K562 (cell line): Measurements from ENCODE around the gene OVOL2. TPM values are rescaled to one million over a fixed set of nuclear protein-coding genes. Genes with fewer than 3 reads are reported as not detected.

Experiments
- ATAC-seq: fragments of 200-7000 bp; cut with Tn5 transposase; 3 replicates; pipeline ENCODE4 v1.9.1; 2020; ENCODE audit warnings: moderate library complexity
- BruUV-seq: library from RNA; stranded (reverse); fragments of 400-500 nt; replicated peaks from 2 replicates; lab custom pipeline; 2021; lab: Mats Ljungman, UMichigan
- CTCF ChIA-PET: fragments of 300-600 bp; formaldehyde crosslinking; extraction: SDS; loops from one replicate; lab custom pipeline; 2021; ENCODE audit warnings: low intra/inter-chr PET ratio; lab: Yijun Ruan, JAX
- POLR2A ChIA-PET: fragments of 300-600, 350-650 bp; sonication (Branson Sonifier 250); formaldehyde crosslinking; extraction: SDS; loops from one replicate; lab custom pipeline; 2021; ENCODE audit warnings: antibody characterized with exemption, inconsistent platforms; lab: Yijun Ruan, JAX
- DNase-seq, 4 experiments: peaks; one replicate each; pipeline versions ENCODE4 v3.0.0 to v3.0.0-alpha.2; 2011 to 2018; ENCODE audit warnings: low spot score in 3 of 4, mixed read lengths in 3 of 4; ENCODE audit errors: extremely low read depth in 1 of 4
- FAIRE-seq: peaks from 2 replicates; lab custom pipeline; 2011; peaks lifted over from hg19 to GRCh38; lab: Jason Lieb, UNC
- H2AFZ ChIP-seq: 2 replicates; pipeline ENCODE4 v1.6.0; 2011; ENCODE audit warnings: low read depth, low read length, control low read depth, inconsistent platforms
- H3K27ac ChIP-seq: fragments of 200-600 bp; 3 replicates; pipeline ENCODE4 v1.8.0; 2011; ENCODE audit warnings: low read depth, mild to moderate bottlenecking, control low read depth, inconsistent platforms, low read length, moderate library complexity, mixed read lengths; ENCODE audit errors: extremely low read depth
- H3K27me3 ChIP-seq, 2 experiments: fragments of 300-600 bp in 1 of 2; 2 replicates in 1 of 2; 3 replicates in 1 of 2; pipeline versions ENCODE4 v1.6.0 to v1.8.0; 2011; ENCODE audit warnings: inconsistent platforms in 2 of 2, low read length in 2 of 2, mild to moderate bottlenecking in 1 of 2, mixed read lengths in 1 of 2, moderate library complexity in 1 of 2; ENCODE audit not compliant: control insufficient read depth in 2 of 2, insufficient read depth in 2 of 2
- H3K36me3 ChIP-seq: fragments of 300-600 bp; 3 replicates; pipeline ENCODE4 v1.8.0; 2011; ENCODE audit warnings: mild to moderate bottlenecking, low read length, inconsistent platforms; ENCODE audit not compliant: control insufficient read depth, insufficient read depth
- H3K4me1 ChIP-seq, 2 experiments: fragments of 200-600 bp in 1 of 2; replicated peaks in 1 of 2; 2 replicates in 1 of 2; 3 replicates in 1 of 2; pipeline versions ENCODE4 v1.5.1 to v1.8.0; 2011; ENCODE audit warnings: inconsistent platforms in 2 of 2, low read length in 2 of 2, mild to moderate bottlenecking in 1 of 2, mixed read lengths in 1 of 2, moderate library complexity in 1 of 2; ENCODE audit not compliant: control insufficient read depth in 2 of 2, insufficient read depth in 2 of 2
- H3K4me2 ChIP-seq: 2 replicates; pipeline ENCODE4 v1.6.1; 2011; ENCODE audit warnings: low read length, control low read depth, inconsistent platforms, mixed read lengths; ENCODE audit not compliant: insufficient read depth
- H3K4me3 ChIP-seq: fragments of 200-600 bp; sonication (generic), shearing (Covaris generic); 2 replicates; pipeline ENCODE4 v1.5.1; 2016; ENCODE audit warnings: control low read depth, inconsistent platforms
- H3K79me2 ChIP-seq: fragments of 200-600 bp; 3 replicates; pipeline ENCODE4 v1.8.0; 2011; ENCODE audit warnings: low read length, inconsistent platforms; ENCODE audit not compliant: control insufficient read depth, insufficient read depth
- H3K9ac ChIP-seq, 2 experiments: 2 replicates each; pipeline versions ENCODE4 v1.6.0 to v1.6.1; 2011; ENCODE audit warnings: low read depth in 2 of 2, low read length in 2 of 2, control low read depth in 1 of 2, inconsistent platforms in 1 of 2, mild to moderate bottlenecking in 1 of 2, mixed read lengths in 1 of 2; ENCODE audit not compliant: insufficient read depth in 1 of 2
- H3K9me1 ChIP-seq: one replicate; pipeline ENCODE4 v1.6.0; 2011; ENCODE audit warnings: inconsistent platforms, mild to moderate bottlenecking, low read length, moderate library complexity; ENCODE audit not compliant: control insufficient read depth, insufficient read depth
- H3K9me3 ChIP-seq: replicated peaks from 2 replicates; pipeline ENCODE4 v1.5.1; 2011; ENCODE audit warnings: low read depth, low read length, inconsistent platforms; ENCODE audit not compliant: control insufficient read depth, insufficient read depth
- H4K20me1 ChIP-seq: replicated peaks from 2 replicates; pipeline ENCODE4 v1.6.1; 2011; ENCODE audit warnings: low read length, inconsistent platforms, mixed read lengths; ENCODE audit not compliant: control insufficient read depth, insufficient read depth
- ADNP ChIP-seq: fragments of 200-800 bp; sonication (Bioruptor generic); IDR thresholded peaks from 2 replicates; pipeline ENCODE4 v1.6.1; 2016; ENCODE audit warnings: missing genetic modification characterization, missing compliant biosample characterization
- BCL6 ChIP-seq: fragments of 250-450 bp; sonication (Bioruptor Pico); IDR thresholded peaks from 2 replicates; pipeline ENCODE4 v1.4.0; 2020
- DMBX1 ChIP-seq: fragments of 250-450 bp; sonication (Bioruptor Pico); IDR thresholded peaks from 2 replicates; pipeline ENCODE4 v1.8.0; 2022; ENCODE audit warnings: inconsistent platforms, mild to moderate bottlenecking, moderate library complexity, borderline replicate concordance
- ETV6 ChIP-seq, 3 experiments: fragments of 150-350 bp in 1 of 3; sonication (generic) in 1 of 3; formaldehyde crosslinking in 1 of 3; IDR thresholded peaks; 2 replicates each; pipeline versions ENCODE4 v1.6.1 to v1.8.0; 2014 to 2022; ENCODE audit warnings: borderline replicate concordance in 2 of 3, low read depth in 2 of 3, antibody characterized with exemption in 1 of 3, low read length in 1 of 3, mild to moderate bottlenecking in 1 of 3, missing genetic modification reagents in 1 of 3
- MEF2A ChIP-seq: IDR thresholded peaks from 2 replicates; pipeline ENCODE4 v1.6.1; 2011; ENCODE audit warnings: low read depth, mild to moderate bottlenecking, low read length, moderate library complexity; ENCODE audit not compliant: control insufficient read depth
- RAD21 ChIP-seq, 2 experiments: fragments of 250-450 bp in 1 of 2; fragments of 450-650 bp in 1 of 2; sonication (Bioruptor Pico) in 1 of 2; formaldehyde crosslinking in 1 of 2; IDR thresholded peaks in 1 of 2; conservative IDR thresholded peaks in 1 of 2; 2 replicates each; pipeline versions ENCODE4 v1.4.0 to v1.8.0; 2020 to 2022; ENCODE audit warnings: mild to moderate bottlenecking in 2 of 2, moderate library complexity in 1 of 2
- RHOXF2B ChIP-seq: fragments of 250-450 bp; sonication (Bioruptor Pico); conservative IDR thresholded peaks from 2 replicates; pipeline ENCODE4 v1.5.1; 2021
- SRSF1 ChIP-seq: fragments of 200-400 bp; formaldehyde crosslinking; IDR thresholded peaks from 2 replicates; pipeline ENCODE4 v1.6.1; 2017; ENCODE audit warnings: mild to moderate bottlenecking, low read depth, low read length, moderate library complexity
- TAF15 ChIP-seq: fragments of 200-400 bp; formaldehyde crosslinking; IDR thresholded peaks from 2 replicates; pipeline ENCODE4 v1.6.1; 2017; ENCODE audit warnings: mild to moderate bottlenecking, low read depth, low read length, moderate library complexity
- TAF7 ChIP-seq: fragments of 450-650 bp; IDR thresholded peaks from 2 replicates; pipeline ENCODE4 v1.6.1; 2016; ENCODE audit warnings: missing genetic modification characterization, missing compliant biosample characterization
- TEAD1 ChIP-seq, 2 experiments: fragments of 450-650 bp in 1 of 2; sonication (generic) in 1 of 2; formaldehyde crosslinking; IDR thresholded peaks; 2 replicates each; pipeline versions ENCODE4 v1.4.0 to v1.8.0; 2020 to 2022; ENCODE audit warnings: mild to moderate bottlenecking in 2 of 2, missing genetic modification reagents in 1 of 2
- ZFP30 ChIP-seq: fragments of 250-450 bp; sonication (Bioruptor Pico); IDR thresholded peaks from 2 replicates; pipeline ENCODE4 v1.8.0; 2022; ENCODE audit warnings: moderate library complexity, mild to moderate bottlenecking, inconsistent platforms, borderline replicate concordance
- ZNF134 ChIP-seq: fragments of 250-450 bp; sonication (Bioruptor Pico); conservative IDR thresholded peaks from 2 replicates; pipeline ENCODE4 v1.4.0; 2020
- ZNF583 ChIP-seq: fragments of 250-450 bp; sonication (Bioruptor Pico); IDR thresholded peaks from 2 replicates; pipeline ENCODE4 v1.4.0; 2020
- ZNF707 ChIP-seq: fragments of 250-450 bp; sonication (Bioruptor Pico); conservative IDR thresholded peaks from 2 replicates; pipeline ENCODE4 v1.8.0; 2022; ENCODE audit warnings: inconsistent platforms, mild to moderate bottlenecking, moderate library complexity
- WGBS: fragments of 100-300 bp; shearing (Covaris generic); methylation state at CpG from one replicate; pipeline ENCODE4 v1.1.6; 2016; ENCODE audit warnings: low coverage, mixed read lengths; ENCODE audit not compliant: insufficient coverage; ENCODE audit errors: missing lambda C conversion rate; 5-methylcytosine and 5-hydroxymethylcytosine counted together
- in situ Hi-C: fragments of 300-500 bp; cut with MboI; formaldehyde crosslinking; loops from 4 replicates; pipeline ENCODE4 v1.15.0; 2018; ENCODE audit warnings: inconsistent platforms, mixed read lengths
- intact Hi-C: fragments of 100-400 bp; cut with micrococcal nuclease; formaldehyde crosslinking; loops from 2 replicates; pipeline ENCODE4 v1.14.2; 2022
- polyA plus RNA-seq, 8 experiments: library from polyadenylated mRNA; depleted of rRNA in 4 of 8; stranded (reverse) in 5 of 8; unstranded in 3 of 8; fragments of >200 nt; fragmentation: Nextera tagmentation in 2 of 8; fragmentation: Illumina TruSeq in 1 of 8; extraction: Ambion mirVana in 2 of 8; extraction: Trizol in 1 of 8; gene quantifications; 2 replicates each; pipeline versions ENCODE4 v1.2.1 to v1.2.3, GENCODE V29; 2011 to 2014; ENCODE audit warnings: inconsistent platforms in 1 of 8, missing spikeins in 1 of 8
- total RNA-seq, 7 experiments: library from RNA; depleted of rRNA in 6 of 7; stranded (reverse); fragments of >200 nt in 6 of 7; fragmentation: Illumina TruSeq in 2 of 7; extraction: Trizol in 2 of 7; gene quantifications; 2 replicates each; pipeline versions ENCODE4 v1.2.1 to v1.2.3, GENCODE V29; 2011 to 2021; ENCODE audit warnings: low replicate concordance in 1 of 7
- TF ChIP-seq, protein P1 (sequence below): fragments of 450-650 bp; IDR thresholded peaks from 2 replicates; pipeline ENCODE4 v1.6.1; 2016; ENCODE audit warnings: mild to moderate bottlenecking
- TF ChIP-seq, protein P2 (sequence below): fragments of 250-450 bp; sonication (Bioruptor Pico); IDR thresholded peaks from 2 replicates; pipeline ENCODE4 v1.5.0; 2022; ENCODE audit warnings: mild to moderate bottlenecking
- TF ChIP-seq, protein P3 (sequence below): sonication (generic); formaldehyde crosslinking; IDR thresholded peaks from 2 replicates; pipeline ENCODE4 v1.8.0; 2022; ENCODE audit warnings: mild to moderate bottlenecking, low read depth, missing genetic modification reagents

OVOL2 gene
- total and polyA plus RNA-seq, 9 of the 15 experiments (the other 6 are each of a cell fraction or from before 2014, with no cell fraction given) = not detected

DNA sequence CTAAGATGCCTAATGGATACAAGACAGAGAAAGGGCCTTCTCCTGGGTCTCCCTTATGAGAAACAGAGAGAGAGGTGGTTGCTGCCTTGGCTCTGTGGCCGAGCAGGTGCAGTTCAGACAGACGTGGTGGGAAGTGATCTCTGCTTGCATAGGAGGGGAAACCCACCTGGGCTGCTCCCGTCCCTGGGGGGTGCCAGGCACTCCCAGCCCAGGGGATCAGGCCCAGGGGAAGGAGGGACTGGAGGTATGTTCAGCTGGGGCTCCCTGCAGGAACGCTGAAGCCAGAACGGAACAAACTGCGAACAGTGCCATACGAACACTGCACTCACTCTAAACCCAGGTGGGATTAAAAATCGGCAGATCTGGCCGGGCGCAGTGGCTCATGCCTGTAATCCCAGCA, 35.7 kb upstream of the OVOL2 start:
- H3K9me3 ChIP-seq = no peaks in the 10 kb centered on the region
- ATAC-seq (no peak), DNase-seq (no peak), FAIRE-seq (no peak)
- POLR2A ChIA-PET = no interaction called here
- H3K79me2 ChIP-seq = no peaks in the 10 kb centered on the region
- peaks cover 7 to 38% of the 10 kb centered on the region in 2 experiments; a peak in 4 of 5 replicates for H3K27me3 ChIP-seq
- in situ Hi-C loops = no loop called here
- no peak overlapping the region for H3K9ac ChIP-seq
- TF ChIP-seq ZFP30 (CRISPR knock-in tag) (no peak), TAF7 (no peak), ETV6 (IDR thresholded peaks at IDR 0.05; ENCODE audit: borderline replicate concordance in 1 of 2, low read depth in 2 of 2, low read length in 1 of 2) (no peak), ETV6 (CRISPR knock-in tag; IDR thresholded peaks at IDR 0.05; ENCODE audit: borderline replicate concordance) (no peak), ZNF583 (CRISPR knock-in tag) (no peak), ZNF707 (CRISPR knock-in tag) (no peak), SRSF1 (no peak), RAD21 (CRISPR knock-in tag; conservative IDR thresholded peaks at IDR 0.05 in 1 of 2, IDR thresholded peaks at IDR 0.05 in 1 of 2) (no peak), DMBX1 (no peak), ZNF134 (CRISPR knock-in tag) (no peak), RHOXF2B (no peak), ADNP (no peak), TAF15 (no peak), BCL6 (no peak), MEF2A (no peak), TEAD1 (CRISPR knock-in tag; IDR thresholded peaks at IDR 0.05) (no peak)
- TF ChIP-seq, protein P1, sequence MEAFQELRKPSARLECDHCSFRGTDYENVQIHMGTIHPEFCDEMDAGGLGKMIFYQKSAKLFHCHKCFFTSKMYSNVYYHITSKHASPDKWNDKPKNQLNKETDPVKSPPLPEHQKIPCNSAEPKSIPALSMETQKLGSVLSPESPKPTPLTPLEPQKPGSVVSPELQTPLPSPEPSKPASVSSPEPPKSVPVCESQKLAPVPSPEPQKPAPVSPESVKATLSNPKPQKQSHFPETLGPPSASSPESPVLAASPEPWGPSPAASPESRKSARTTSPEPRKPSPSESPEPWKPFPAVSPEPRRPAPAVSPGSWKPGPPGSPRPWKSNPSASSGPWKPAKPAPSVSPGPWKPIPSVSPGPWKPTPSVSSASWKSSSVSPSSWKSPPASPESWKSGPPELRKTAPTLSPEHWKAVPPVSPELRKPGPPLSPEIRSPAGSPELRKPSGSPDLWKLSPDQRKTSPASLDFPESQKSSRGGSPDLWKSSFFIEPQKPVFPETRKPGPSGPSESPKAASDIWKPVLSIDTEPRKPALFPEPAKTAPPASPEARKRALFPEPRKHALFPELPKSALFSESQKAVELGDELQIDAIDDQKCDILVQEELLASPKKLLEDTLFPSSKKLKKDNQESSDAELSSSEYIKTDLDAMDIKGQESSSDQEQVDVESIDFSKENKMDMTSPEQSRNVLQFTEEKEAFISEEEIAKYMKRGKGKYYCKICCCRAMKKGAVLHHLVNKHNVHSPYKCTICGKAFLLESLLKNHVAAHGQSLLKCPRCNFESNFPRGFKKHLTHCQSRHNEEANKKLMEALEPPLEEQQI = no peak
- TF ChIP-seq, protein P2, sequence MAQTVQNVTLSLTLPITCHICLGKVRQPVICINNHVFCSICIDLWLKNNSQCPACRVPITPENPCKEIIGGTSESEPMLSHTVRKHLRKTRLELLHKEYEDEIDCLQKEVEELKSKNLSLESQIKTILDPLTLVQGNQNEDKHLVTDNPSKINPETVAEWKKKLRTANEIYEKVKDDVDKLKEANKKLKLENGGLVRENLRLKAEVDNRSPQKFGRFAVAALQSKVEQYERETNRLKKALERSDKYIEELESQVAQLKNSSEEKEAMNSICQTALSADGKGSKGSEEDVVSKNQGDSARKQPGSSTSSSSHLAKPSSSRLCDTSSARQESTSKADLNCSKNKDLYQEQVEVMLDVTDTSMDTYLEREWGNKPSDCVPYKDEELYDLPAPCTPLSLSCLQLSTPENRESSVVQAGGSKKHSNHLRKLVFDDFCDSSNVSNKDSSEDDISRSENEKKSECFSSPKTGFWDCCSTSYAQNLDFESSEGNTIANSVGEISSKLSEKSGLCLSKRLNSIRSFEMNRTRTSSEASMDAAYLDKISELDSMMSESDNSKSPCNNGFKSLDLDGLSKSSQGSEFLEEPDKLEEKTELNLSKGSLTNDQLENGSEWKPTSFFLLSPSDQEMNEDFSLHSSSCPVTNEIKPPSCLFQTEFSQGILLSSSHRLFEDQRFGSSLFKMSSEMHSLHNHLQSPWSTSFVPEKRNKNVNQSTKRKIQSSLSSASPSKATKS (CRISPR knock-in tag) = no peak
- TF ChIP-seq, protein P3, sequence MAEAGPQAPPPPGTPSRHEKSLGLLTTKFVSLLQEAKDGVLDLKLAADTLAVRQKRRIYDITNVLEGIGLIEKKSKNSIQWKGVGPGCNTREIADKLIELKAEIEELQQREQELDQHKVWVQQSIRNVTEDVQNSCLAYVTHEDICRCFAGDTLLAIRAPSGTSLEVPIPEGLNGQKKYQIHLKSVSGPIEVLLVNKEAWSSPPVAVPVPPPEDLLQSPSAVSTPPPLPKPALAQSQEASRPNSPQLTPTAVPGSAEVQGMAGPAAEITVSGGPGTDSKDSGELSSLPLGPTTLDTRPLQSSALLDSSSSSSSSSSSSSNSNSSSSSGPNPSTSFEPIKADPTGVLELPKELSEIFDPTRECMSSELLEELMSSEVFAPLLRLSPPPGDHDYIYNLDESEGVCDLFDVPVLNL (CRISPR knock-in tag) = no peak
- H3K4me1 ChIP-seq = no peaks in the 10 kb centered on the region; a peak in 2 of 5 replicates
- no peak overlapping the region for H2AFZ ChIP-seq
- intact Hi-C loops = no loop called here
- BruUV-seq = no TSS peak
- no peak overlapping the region for H3K27ac ChIP-seq
- H3K4me2 ChIP-seq = no peak overlapping the region
- 0% methylated on average over 10 of the region's 10 CpGs for WGBS
- CTCF ChIA-PET = no interaction called here
- H3K9me1 ChIP-seq = no peaks in the 10 kb centered on the region
- no peaks in the 10 kb centered on the region for H3K36me3 ChIP-seq
- H4K20me1 ChIP-seq = no peaks in the 10 kb centered on the region
- no peak overlapping the region for H3K4me3 ChIP-seq
